GM12878 (cell line): Measurements from ENCODE around the gene CDRT15. TPM values are rescaled to one million over a fixed set of nuclear protein-coding genes. Genes with fewer than 3 reads are reported as not detected.

Source experiments
- ATAC-seq: fragments of 200-7000 bp; cut with Tn5 transposase; 3 replicates; pipeline ENCODE4 v1.9.1; 2020; ENCODE audit warnings: mild to moderate bottlenecking, moderate library complexity
- BruUV-seq: library from RNA; stranded (reverse); fragments of 400-500 nt; replicated peaks from 2 replicates; lab custom pipeline; 2021; lab: Mats Ljungman, UMichigan
- CTCF ChIA-PET: fragments of 300-600 bp; sonication (Branson Sonifier 250); formaldehyde crosslinking; extraction: SDS; loops from one replicate; lab custom pipeline; 2021; ENCODE audit warnings: inconsistent platforms; lab: Yijun Ruan, JAX
- POLR2A ChIA-PET: fragments of 350-600 bp; formaldehyde crosslinking; extraction: SDS; loops from one replicate; lab custom pipeline; 2021; ENCODE audit warnings: inconsistent platforms; lab: Charles Lee
- RAD21 ChIA-PET: fragments of 300-600 bp; sonication (Branson Sonifier 250); formaldehyde crosslinking; loops from one replicate; lab custom pipeline; 2023; ENCODE audit warnings: antibody characterized with exemption; ENCODE audit not compliant: unreplicated experiment; lab: Charles Lee
- SMC1A ChIA-PET: fragments of 300-600 bp; sonication (Branson Sonifier 250); formaldehyde crosslinking; loops from one replicate; lab custom pipeline; 2023; ENCODE audit not compliant: unreplicated experiment, uncharacterized antibody; lab: Charles Lee
- DNase-seq: peaks from one replicate; pipeline ENCODE4 v3.0.0-alpha.2; 2011; ENCODE audit warnings: low read depth, low spot score
- FAIRE-seq: peaks from 3 replicates; lab custom pipeline; 2011; peaks lifted over from hg19 to GRCh38; lab: Jason Lieb, UNC
- H2AFZ ChIP-seq: 2 replicates; pipeline ENCODE4 v1.6.0; 2011; ENCODE audit warnings: low read depth, low read length, control low read depth; ENCODE audit not compliant: control insufficient read depth
- H3K27ac ChIP-seq: 2 replicates; pipeline ENCODE4 v1.5.1; 2011; ENCODE audit warnings: control low read depth; ENCODE audit not compliant: control insufficient read depth, insufficient read depth
- H3K27me3 ChIP-seq, 2 experiments: replicated peaks in 1 of 2; 2 replicates each; pipeline versions ENCODE4 v1.6.0 to v1.6.1; 2011; ENCODE audit warnings: low read length in 1 of 2; ENCODE audit not compliant: control insufficient read depth in 2 of 2, insufficient read depth in 2 of 2
- H3K36me3 ChIP-seq, 2 experiments: 2 replicates each; pipeline ENCODE4 v1.5.1; 2011; ENCODE audit warnings: low read length in 1 of 2; ENCODE audit not compliant: control insufficient read depth in 2 of 2, insufficient read depth in 2 of 2
- H3K4me1 ChIP-seq: 2 replicates; pipeline ENCODE4 v1.6.1; 2011; ENCODE audit warnings: mild to moderate bottlenecking, low read length, moderate library complexity, mixed read lengths; ENCODE audit not compliant: control insufficient read depth, insufficient read depth
- H3K4me2 ChIP-seq: 2 replicates; pipeline ENCODE4 v1.6.0; 2011; ENCODE audit warnings: control low read depth; ENCODE audit not compliant: control insufficient read depth, insufficient read depth
- H3K4me3 ChIP-seq: fragments of 200-600 bp; sonication (generic); 2 replicates; pipeline ENCODE4 v1.5.1; 2016
- H3K79me2 ChIP-seq: 2 replicates; pipeline ENCODE4 v1.6.0; 2011; ENCODE audit warnings: low read length; ENCODE audit not compliant: control insufficient read depth, insufficient read depth
- H3K9ac ChIP-seq: 2 replicates; pipeline ENCODE4 v1.8.0; 2011; ENCODE audit warnings: low read length, control low read depth, mixed read lengths; ENCODE audit not compliant: control insufficient read depth, insufficient read depth
- H3K9me3 ChIP-seq: replicated peaks from 3 replicates; pipeline ENCODE4 v1.5.1; 2011; ENCODE audit warnings: mild to moderate bottlenecking, low read length; ENCODE audit not compliant: control insufficient read depth, insufficient read depth
- H4K20me1 ChIP-seq: 2 replicates; pipeline ENCODE4 v1.6.0; 2011; ENCODE audit not compliant: control insufficient read depth, insufficient read depth
- BRCA1 ChIP-seq: IDR thresholded peaks from 2 replicates; pipeline ENCODE4 v1.6.1; 2011; ENCODE audit warnings: low read depth, low read length, improper control_type of control experiment
- CHD2 ChIP-seq: IDR thresholded peaks from 2 replicates; pipeline ENCODE4 v1.6.1; 2011; ENCODE audit warnings: low read depth, low read length, improper control_type of control experiment, borderline replicate concordance
- IKZF2 ChIP-seq, 2 experiments: fragments of 450-650 bp; IDR thresholded peaks; 2 replicates each; pipeline ENCODE4 v1.6.1; 2017; ENCODE audit warnings: mild to moderate bottlenecking in 2 of 2, moderate library complexity in 2 of 2
- KDM1A ChIP-seq: fragments of 200-600 bp; sonication (generic); IDR thresholded peaks from 2 replicates; pipeline ENCODE4 v1.6.1; 2016; ENCODE audit warnings: borderline replicate concordance
- PAX5 ChIP-seq: IDR thresholded peaks from 2 replicates; pipeline ENCODE4 v1.6.1; 2011; ENCODE audit warnings: low read depth, low read length, borderline replicate concordance
- PAX8 ChIP-seq: fragments of 450-650 bp; IDR thresholded peaks from 2 replicates; pipeline ENCODE4 v1.6.1; 2017; ENCODE audit warnings: mild to moderate bottlenecking, moderate library complexity
- RCOR1 ChIP-seq: conservative IDR thresholded peaks from 2 replicates; pipeline ENCODE4 v1.6.1; 2012; ENCODE audit warnings: low read depth, low read length, improper control_type of control experiment
- WGBS: methylation state at CpG from one replicate; pipeline ENCODE4 v1.1.6; 2016; ENCODE audit warnings: low lambda C conversion rate; ENCODE audit not compliant: insufficient replicate concordance, insufficient coverage; ENCODE audit errors: missing lambda C conversion rate; 5-methylcytosine and 5-hydroxymethylcytosine counted together
- in situ Hi-C: fragments of 300-500 bp; cut with MboI; formaldehyde crosslinking; loops from 9 replicates; pipeline ENCODE4 v1.14.3; 2018; ENCODE audit warnings: mixed read lengths
- intact Hi-C: fragments of 100-400 bp; cut with micrococcal nuclease; formaldehyde crosslinking; loops from one replicate; pipeline ENCODE4 v1.14.2; 2022; ENCODE audit not compliant: unreplicated experiment
- polyA plus RNA-seq, 11 experiments: library from polyadenylated mRNA; depleted of rRNA in 4 of 11; unstranded in 6 of 11; stranded (reverse) in 5 of 11; fragments of >200 nt; fragmentation: Nextera tagmentation in 4 of 11; fragmentation: Illumina TruSeq in 1 of 11; extraction: Ambion mirVana in 4 of 11; extraction: Trizol in 1 of 11; gene quantifications; 1 replicate in 1 of 11; 2 replicates in 10 of 11; pipeline versions ENCODE4 v1.2.1 to v1.2.3, GENCODE V29; 2011 to 2016; ENCODE audit warnings: inconsistent platforms in 2 of 11, missing spikeins in 2 of 11, low read depth in 1 of 11
- total RNA-seq, 4 experiments: library from RNA; depleted of rRNA in 3 of 4; stranded (reverse); fragments of >200 nt in 3 of 4; fragmentation: Illumina TruSeq in 1 of 4; extraction: Trizol in 1 of 4; gene quantifications; 2 replicates each; pipeline versions ENCODE4 v1.2.1 to v1.2.3, GENCODE V29; 2013 to 2021
- TF ChIP-seq, protein P1 (sequence below): IDR thresholded peaks from 2 replicates; pipeline ENCODE4 v1.6.1; 2012; ENCODE audit warnings: low read depth, low read length, improper control_type of control experiment
- TF ChIP-seq, protein P2 (sequence below): fragments of 450-650 bp; formaldehyde crosslinking; IDR thresholded peaks from 2 replicates; pipeline ENCODE4 v1.5.0; 2022; ENCODE audit warnings: mild to moderate bottlenecking, missing genetic modification characterization
- TF ChIP-seq, protein P3 (sequence below): fragments of 450-650 bp; formaldehyde crosslinking; IDR thresholded peaks from 2 replicates; pipeline ENCODE4 v1.4.0; 2022; ENCODE audit warnings: mild to moderate bottlenecking, moderate library complexity

Gene CDRT15
- total and polyA plus RNA-seq, 10 of the 15 experiments (the other 5 are each of a cell fraction or from before 2014, with no cell fraction given) = 0.29 TPM; not detected in 9

DNA sequence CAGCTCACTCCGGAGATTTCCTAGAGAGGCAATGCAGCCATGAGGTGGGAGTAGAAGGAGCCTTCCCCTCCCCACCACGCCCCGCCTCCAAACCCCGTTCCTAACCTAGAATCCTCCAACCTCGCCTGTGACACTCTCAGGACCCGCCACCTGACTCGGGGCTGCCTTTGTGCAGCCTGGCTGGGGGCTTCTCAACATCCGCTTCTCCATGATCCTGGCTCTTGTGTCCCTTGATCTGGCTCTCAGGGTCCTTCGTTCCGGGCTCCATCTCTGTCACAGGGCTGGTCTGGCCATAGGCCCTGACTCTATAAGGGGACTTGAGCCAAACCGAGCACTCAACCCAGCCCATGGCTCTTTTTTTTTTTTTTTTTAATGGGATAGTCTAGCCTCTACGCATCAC lies 24.3 kb downstream of the CDRT15 start:
- Histone ChIP-seq H3K4me1 (no peaks in the 10 kb centered on the region), H3K27ac (no peak overlapping the region), H3K4me3 (no peak overlapping the region), H4K20me1 (no peaks in the 10 kb centered on the region), H3K4me2 (no peak overlapping the region), H3K9me3 (no peaks in the 10 kb centered on the region; the same call in 2 of the 3 replicates), H3K9ac (no peak overlapping the region), H3K36me3 (peaks cover 0 to 1% of the 10 kb centered on the region in 2 experiments; a peak in 2 of 4 replicates), H3K27me3 (no peaks in the 10 kb centered on the region), H2AFZ (no peak overlapping the region), H3K79me2 (no peaks in the 10 kb centered on the region)
- in situ Hi-C loops = no loop called here
- DNase-seq = no peak
- CTCF ChIA-PET = no interaction called here
- BruUV-seq = no TSS peak
- no peak for ATAC-seq
- POLR2A ChIA-PET = no interaction called here
- FAIRE-seq = no peak
- 85% methylated on average over 10 of the region's 12 CpGs for WGBS
- RAD21 ChIA-PET = no interaction called here
- SMC1A ChIA-PET = no interaction called here
- intact Hi-C loops = no loop called here
- TF ChIP-seq CHD2 (no peak), KDM1A (no peak), PAX5 (no peak), IKZF2 (IDR thresholded peaks at IDR 0.05) (no peak), PAX8 (no peak), BRCA1 (no peak), RCOR1 (no peak)
- TF ChIP-seq, protein P1, sequence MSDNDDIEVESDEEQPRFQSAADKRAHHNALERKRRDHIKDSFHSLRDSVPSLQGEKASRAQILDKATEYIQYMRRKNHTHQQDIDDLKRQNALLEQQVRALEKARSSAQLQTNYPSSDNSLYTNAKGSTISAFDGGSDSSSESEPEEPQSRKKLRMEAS = no peak
- TF ChIP-seq, protein P2, sequence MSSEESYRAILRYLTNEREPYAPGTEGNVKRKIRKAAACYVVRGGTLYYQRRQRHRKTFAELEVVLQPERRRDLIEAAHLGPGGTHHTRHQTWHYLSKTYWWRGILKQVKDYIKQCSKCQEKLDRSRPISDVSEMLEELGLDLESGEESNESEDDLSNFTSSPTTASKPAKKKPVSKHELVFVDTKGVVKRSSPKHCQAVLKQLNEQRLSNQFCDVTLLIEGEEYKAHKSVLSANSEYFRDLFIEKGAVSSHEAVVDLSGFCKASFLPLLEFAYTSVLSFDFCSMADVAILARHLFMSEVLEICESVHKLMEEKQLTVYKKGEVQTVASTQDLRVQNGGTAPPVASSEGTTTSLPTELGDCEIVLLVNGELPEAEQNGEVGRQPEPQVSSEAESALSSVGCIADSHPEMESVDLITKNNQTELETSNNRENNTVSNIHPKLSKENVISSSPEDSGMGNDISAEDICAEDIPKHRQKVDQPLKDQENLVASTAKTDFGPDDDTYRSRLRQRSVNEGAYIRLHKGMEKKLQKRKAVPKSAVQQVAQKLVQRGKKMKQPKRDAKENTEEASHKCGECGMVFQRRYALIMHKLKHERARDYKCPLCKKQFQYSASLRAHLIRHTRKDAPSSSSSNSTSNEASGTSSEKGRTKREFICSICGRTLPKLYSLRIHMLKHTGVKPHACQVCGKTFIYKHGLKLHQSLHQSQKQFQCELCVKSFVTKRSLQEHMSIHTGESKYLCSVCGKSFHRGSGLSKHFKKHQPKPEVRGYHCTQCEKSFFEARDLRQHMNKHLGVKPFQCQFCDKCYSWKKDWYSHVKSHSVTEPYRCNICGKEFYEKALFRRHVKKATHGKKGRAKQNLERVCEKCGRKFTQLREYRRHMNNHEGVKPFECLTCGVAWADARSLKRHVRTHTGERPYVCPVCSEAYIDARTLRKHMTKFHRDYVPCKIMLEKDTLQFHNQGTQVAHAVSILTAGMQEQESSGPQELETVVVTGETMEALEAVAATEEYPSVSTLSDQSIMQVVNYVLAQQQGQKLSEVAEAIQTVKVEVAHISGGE (CRISPR knock-in tag) = no peak
- TF ChIP-seq, protein P3, sequence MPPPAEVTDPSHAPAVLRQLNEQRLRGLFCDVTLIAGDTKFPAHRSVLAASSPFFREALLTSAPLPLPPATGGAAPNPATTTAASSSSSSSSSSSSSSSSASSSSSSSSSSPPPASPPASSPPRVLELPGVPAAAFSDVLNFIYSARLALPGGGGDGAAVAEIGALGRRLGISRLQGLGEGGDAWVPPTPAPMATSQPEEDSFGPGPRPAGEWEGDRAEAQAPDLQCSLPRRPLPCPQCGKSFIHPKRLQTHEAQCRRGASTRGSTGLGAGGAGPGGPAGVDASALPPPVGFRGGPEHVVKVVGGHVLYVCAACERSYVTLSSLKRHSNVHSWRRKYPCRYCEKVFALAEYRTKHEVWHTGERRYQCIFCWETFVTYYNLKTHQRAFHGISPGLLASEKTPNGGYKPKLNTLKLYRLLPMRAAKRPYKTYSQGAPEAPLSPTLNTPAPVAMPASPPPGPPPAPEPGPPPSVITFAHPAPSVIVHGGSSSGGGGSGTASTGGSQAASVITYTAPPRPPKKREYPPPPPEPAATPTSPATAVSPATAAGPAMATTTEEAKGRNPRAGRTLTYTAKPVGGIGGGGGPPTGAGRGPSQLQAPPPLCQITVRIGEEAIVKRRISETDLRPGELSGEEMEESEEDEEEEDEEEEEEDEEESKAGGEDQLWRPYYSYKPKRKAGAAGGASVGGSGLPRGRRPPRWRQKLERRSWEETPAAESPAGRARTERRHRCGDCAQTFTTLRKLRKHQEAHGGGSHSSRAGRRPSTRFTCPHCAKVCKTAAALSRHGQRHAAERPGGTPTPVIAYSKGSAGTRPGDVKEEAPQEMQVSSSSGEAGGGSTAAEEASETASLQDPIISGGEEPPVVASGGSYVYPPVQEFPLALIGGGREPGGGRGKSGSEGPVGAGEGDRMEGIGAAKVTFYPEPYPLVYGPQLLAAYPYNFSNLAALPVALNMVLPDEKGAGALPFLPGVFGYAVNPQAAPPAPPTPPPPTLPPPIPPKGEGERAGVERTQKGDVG (CRISPR knock-in tag) = no peak
